IMR-90 (cell line): ENCODE data around the gene ADPRM. TPM values are rescaled to one million over a fixed set of nuclear protein-coding genes. Genes with fewer than 3 reads are reported as not detected.

Experiments used
- ATAC-seq: fragments of 200-7000 bp; cut with Tn5 transposase; 2 replicates; pipeline ENCODE4 v1.9.1; 2020; ENCODE audit warnings: low read depth, mild to moderate bottlenecking, moderate library complexity
- BruUV-seq: library from RNA; stranded (reverse); fragments of 400-500 nt; replicated peaks from 2 replicates; lab custom pipeline; 2021; lab: Mats Ljungman, UMichigan
- CTCF ChIA-PET: fragments of 300-600 bp; formaldehyde crosslinking; extraction: SDS; loops from one replicate; lab custom pipeline; 2021; ENCODE audit warnings: antibody characterized with exemption; lab: Yijun Ruan, JAX
- POLR2A ChIA-PET: fragments of 300-600 bp; sonication (Branson Sonifier 250); formaldehyde crosslinking; loops from one replicate; lab custom pipeline; 2022; ENCODE audit warnings: antibody characterized with exemption; ENCODE audit not compliant: unreplicated experiment; lab: Charles Lee
- DNase-seq: peaks from one replicate; pipeline ENCODE4 v3.0.0; 2013
- H2AFZ ChIP-seq: replicated peaks from 2 replicates; pipeline ENCODE3; 2013; ENCODE audit warnings: low read length, mild to moderate bottlenecking; ENCODE audit not compliant: poor library complexity
- H2AK5ac ChIP-seq: 2 replicates; pipeline ENCODE4 v1.6.1; 2013; ENCODE audit warnings: low read depth, low read length, inconsistent platforms
- H2AK9ac ChIP-seq: replicated peaks from 2 replicates; pipeline ENCODE3; 2013; ENCODE audit warnings: mild to moderate bottlenecking, low read depth, low read length, moderate library complexity; ENCODE audit not compliant: poor library complexity
- H2BK120ac ChIP-seq: 2 replicates; pipeline ENCODE4 v1.6.1; 2013; ENCODE audit warnings: low read depth, low read length, inconsistent platforms
- H2BK15ac ChIP-seq: 3 replicates; pipeline ENCODE4 v1.6.1; 2013; ENCODE audit warnings: low read depth, low read length, inconsistent platforms
- H2BK20ac ChIP-seq: 2 replicates; pipeline ENCODE4 v1.6.1; 2013; ENCODE audit warnings: low read depth, mild to moderate bottlenecking, inconsistent platforms, low read length, moderate library complexity
- H2BK5ac ChIP-seq: 2 replicates; pipeline ENCODE4 v1.6.1; 2013; ENCODE audit warnings: mild to moderate bottlenecking, low read depth, low read length, inconsistent platforms; ENCODE audit not compliant: poor library complexity, severe bottlenecking
- H3K14ac ChIP-seq: replicated peaks from 2 replicates; pipeline ENCODE4 v1.6.1; 2013; ENCODE audit warnings: low read depth, low read length, inconsistent platforms
- H3K18ac ChIP-seq: 2 replicates; pipeline ENCODE4 v1.6.1; 2013; ENCODE audit warnings: low read depth, low read length, control low read depth
- H3K23ac ChIP-seq: 2 replicates; pipeline ENCODE4 v1.6.1; 2013; ENCODE audit warnings: low read depth, low read length, inconsistent platforms
- H3K27ac ChIP-seq: 2 replicates; pipeline ENCODE4 v1.5.1; 2013; ENCODE audit warnings: mild to moderate bottlenecking, control low read depth, low read length; ENCODE audit not compliant: insufficient read depth
- H3K27me3 ChIP-seq: 2 replicates; pipeline ENCODE4 v1.6.1; 2013; ENCODE audit warnings: low read length; ENCODE audit not compliant: control insufficient read depth, insufficient read depth
- H3K36me3 ChIP-seq: 2 replicates; pipeline ENCODE4 v1.6.1; 2013; ENCODE audit warnings: low read length, mixed read lengths; ENCODE audit not compliant: control insufficient read depth, insufficient read depth
- H3K4ac ChIP-seq: 2 replicates; pipeline ENCODE4 v1.6.1; 2013; ENCODE audit warnings: low read depth, low read length, inconsistent platforms
- H3K4me1 ChIP-seq: 2 replicates; pipeline ENCODE4 v1.6.1; 2013; ENCODE audit warnings: low read length, mixed read lengths; ENCODE audit not compliant: control insufficient read depth, insufficient read depth
- H3K4me2 ChIP-seq: 2 replicates; pipeline ENCODE4 v1.6.1; 2013; ENCODE audit warnings: low read depth, mild to moderate bottlenecking, control low read depth, low read length, moderate library complexity
- H3K4me3 ChIP-seq: 2 replicates; pipeline ENCODE4 v1.5.1; 2013; ENCODE audit warnings: low read depth, mild to moderate bottlenecking, control low read depth, low read length, moderate library complexity; ENCODE audit not compliant: insufficient read depth
- H3K56ac ChIP-seq: 2 replicates; pipeline ENCODE4 v1.6.1; 2013; ENCODE audit warnings: low read length, inconsistent platforms; ENCODE audit not compliant: insufficient read depth; ENCODE audit errors: extremely low read depth
- H3K79me1 ChIP-seq, 2 experiments: 2 replicates each; pipeline ENCODE4 v1.6.1; 2013; ENCODE audit warnings: low read length in 2 of 2, inconsistent platforms in 1 of 2, low read depth in 1 of 2
- H3K9ac ChIP-seq: 2 replicates; pipeline ENCODE4 v1.6.1; 2013; ENCODE audit warnings: low read depth, low read length, control low read depth
- H3K9me1 ChIP-seq: 2 replicates; pipeline ENCODE4 v1.6.1; 2013; ENCODE audit warnings: low read length, inconsistent platforms; ENCODE audit not compliant: insufficient read depth
- H3K9me3 ChIP-seq: 2 replicates; pipeline ENCODE4 v1.6.1; 2013; ENCODE audit warnings: low read length; ENCODE audit not compliant: control insufficient read depth, insufficient read depth
- H4K20me1 ChIP-seq: 2 replicates; pipeline ENCODE4 v1.6.1; 2013; ENCODE audit warnings: low read length, inconsistent platforms; ENCODE audit not compliant: insufficient read depth
- H4K5ac ChIP-seq: 2 replicates; pipeline ENCODE4 v1.6.1; 2013; ENCODE audit warnings: mild to moderate bottlenecking, low read depth, low read length, control low read depth
- H4K8ac ChIP-seq, 2 experiments: 2 replicates each; pipeline ENCODE4 v1.6.1; 2013; ENCODE audit warnings: low read depth in 2 of 2, low read length in 2 of 2, control low read depth in 1 of 2, inconsistent platforms in 1 of 2
- H4K91ac ChIP-seq: 2 replicates; pipeline ENCODE4 v1.6.1; 2013; ENCODE audit warnings: low read depth, low read length, inconsistent platforms; ENCODE audit not compliant: insufficient read depth
- BHLHE40 ChIP-seq: fragments of 150-350 bp; IDR thresholded peaks from 2 replicates; pipeline ENCODE4 v1.6.1; 2016; ENCODE audit warnings: mild to moderate bottlenecking, low read depth, low read length
- CEBPB ChIP-seq: IDR thresholded peaks from 2 replicates; pipeline ENCODE4 v1.6.1; 2012; ENCODE audit warnings: low read depth, low read length, improper control_type of control experiment
- CHD1 ChIP-seq: IDR thresholded peaks from 2 replicates; pipeline ENCODE4 v1.6.1; 2012; ENCODE audit warnings: low read depth, low read length, improper control_type of control experiment
- CTCF ChIP-seq: conservative IDR thresholded peaks from 2 replicates; pipeline ENCODE4 v1.5.1; 2012; ENCODE audit warnings: mild to moderate bottlenecking, low read depth, low read length, improper control_type of control experiment
- ELK1 ChIP-seq: fragments of 150-350 bp; IDR thresholded peaks from 2 replicates; pipeline ENCODE4 v1.6.1; 2016; ENCODE audit warnings: low read depth, mild to moderate bottlenecking, low read length, moderate library complexity, borderline replicate concordance
- FOS ChIP-seq: fragments of 150-350 bp; IDR thresholded peaks from 2 replicates; pipeline ENCODE4 v1.6.1; 2016; ENCODE audit warnings: low read depth, low read length
- MAFK ChIP-seq: IDR thresholded peaks from 2 replicates; pipeline ENCODE4 v1.6.1; 2012; ENCODE audit warnings: low read depth, low read length, improper control_type of control experiment
- MAZ ChIP-seq: IDR thresholded peaks from 2 replicates; pipeline ENCODE4 v1.6.1; 2012; ENCODE audit warnings: low read depth, mild to moderate bottlenecking, low read length, improper control_type of control experiment, moderate library complexity, borderline replicate concordance
- MXI1 ChIP-seq: IDR thresholded peaks from 2 replicates; pipeline ENCODE4 v1.6.1; 2012; ENCODE audit warnings: low read depth, mild to moderate bottlenecking, low read length, moderate library complexity, borderline replicate concordance
- NFE2L2 ChIP-seq: fragments of 150-350 bp; IDR thresholded peaks from 2 replicates; pipeline ENCODE4 v1.6.1; 2016; ENCODE audit warnings: low read depth, mild to moderate bottlenecking, low read length
- POLR2A ChIP-seq: IDR thresholded peaks from 2 replicates; pipeline ENCODE4 v1.6.1; 2012; ENCODE audit warnings: mild to moderate bottlenecking, low read depth, low read length
- RAD21 ChIP-seq: IDR thresholded peaks from 2 replicates; pipeline ENCODE4 v1.6.1; 2012; ENCODE audit warnings: low read length, improper control_type of control experiment
- RCOR1 ChIP-seq: IDR thresholded peaks from 2 replicates; pipeline ENCODE4 v1.6.1; 2012; ENCODE audit warnings: mild to moderate bottlenecking, low read length, improper control_type of control experiment; ENCODE audit not compliant: insufficient replicate concordance
- RFX5 ChIP-seq: IDR thresholded peaks from 2 replicates; pipeline ENCODE4 v1.8.0; 2012; ENCODE audit warnings: low read depth, mild to moderate bottlenecking, low read length, moderate library complexity
- SMC3 ChIP-seq: fragments of 150-350 bp; IDR thresholded peaks from 2 replicates; pipeline ENCODE4 v1.6.1; 2016; ENCODE audit warnings: low read depth, mild to moderate bottlenecking, antibody characterized with exemption, low read length, moderate library complexity
- USF2 ChIP-seq: fragments of 150-350 bp; IDR thresholded peaks from 2 replicates; pipeline ENCODE4 v1.6.1; 2017; ENCODE audit warnings: mild to moderate bottlenecking, antibody characterized with exemption, low read length, low read depth
- WGBS, 2 experiments: methylation state at CpG; one replicate each; pipeline versions ENCODE4 v1.1.5 to v1.1.7; 2013; ENCODE audit warnings: missing lambda C conversion rate in 2 of 2; ENCODE audit not compliant: insufficient read length in 1 of 2; ENCODE audit errors: extremely low coverage in 2 of 2; 5-methylcytosine and 5-hydroxymethylcytosine counted together
- dilution Hi-C: fragments of 300-500 bp; cut with HindIII; formaldehyde crosslinking; loops from one replicate; pipeline ENCODE4 v1.14.3; 2018; ENCODE audit warnings: low sequenced_read_pairs; ENCODE audit not compliant: unreplicated experiment
- in situ Hi-C: fragments of 300-500 bp; cut with MboI; formaldehyde crosslinking; loops from 3 replicates; pipeline ENCODE4 v1.14.3; 2019; ENCODE audit warnings: low sequenced_read_pairs, inconsistent platforms, mixed read lengths
- intact Hi-C: fragments of 100-400 bp; cut with micrococcal nuclease; formaldehyde crosslinking; loops from 2 replicates; pipeline ENCODE4 v1.10.0; 2022
- polyA plus RNA-seq, 3 experiments: library from polyadenylated mRNA; depleted of rRNA; stranded (reverse); fragments of >200 nt; gene quantifications; 2 replicates each; pipeline ENCODE4 v1.2.3, GENCODE V29; 2012; ENCODE audit warnings: low replicate concordance in 1 of 3
- total RNA-seq: library from RNA; depleted of rRNA; stranded (reverse); fragments of >200 nt; gene quantifications from 2 replicates; pipeline ENCODE4 v1.2.3, GENCODE V29; 2012

The ADPRM gene
- total and polyA plus RNA-seq, 2 of the 4 experiments (the other 2 are of a cell fraction): 7.4 to 12.2 TPM

GRCh38 chr17:10664571-10664970 is 32.8 kb upstream of the ADPRM start:
- H3K36me3 ChIP-seq: no peaks in the 10 kb centered on the region
- dilution Hi-C loops (no loop called here), intact Hi-C loops (no loop called here), in situ Hi-C loops (loop anchor here (10.0 to 25.0 kb wide), 2 partner anchors 60 to 1323 kb away; partner anchors contain the start of gene ZNF18)
- H3K4me1 ChIP-seq: peaks cover 5% of the 10 kb centered on the region
- CTCF ChIA-PET: no interaction called here
- H4K20me1 ChIP-seq: no peaks in the 10 kb centered on the region
- H3K4me3 ChIP-seq: no peak overlapping the region
- no peak overlapping the region for H2BK120ac ChIP-seq
- no peak overlapping the region for H2BK5ac ChIP-seq
- H3K14ac ChIP-seq: no peak overlapping the region
- H3K9me1 ChIP-seq: peaks cover under 1% of the 10 kb centered on the region; the same call in 1 of the 2 replicates
- BruUV-seq: no TSS peak
- H3K27ac ChIP-seq: no peak overlapping the region
- H3K27me3 ChIP-seq: no peaks in the 10 kb centered on the region
- 95% methylated on average over 7 of the region's 9 CpGs; no CpG with 5 or more reads in 1 of the 2 experiments for WGBS, 2 experiments
- H3K9me3 ChIP-seq: no peaks in the 10 kb centered on the region
- H2AK5ac ChIP-seq: no peak overlapping the region
- H3K18ac ChIP-seq: no peak overlapping the region
- no peak overlapping the region for H2AFZ ChIP-seq
- no peak overlapping the region for H4K8ac ChIP-seq
- no peak for DNase-seq
- H3K9ac ChIP-seq: no peak overlapping the region
- no peak overlapping the region for H3K23ac ChIP-seq
- no peaks in the 10 kb centered on the region for H3K79me1 ChIP-seq
- TF ChIP-seq BHLHE40 (no peak), RAD21 (no peak), POLR2A (no peak), CTCF (no peak), USF2 (no peak), ELK1 (no peak), MXI1 (no peak), NFE2L2 (no peak), CEBPB (no peak), RCOR1 (no peak), MAFK (no peak), MAZ (no peak), FOS (no peak), SMC3 (no peak), CHD1 (no peak), RFX5 (no peak)
- H2AK9ac ChIP-seq: no peak overlapping the region
- no peak overlapping the region for H4K5ac ChIP-seq
- no peak overlapping the region for H2BK15ac ChIP-seq
- H3K56ac ChIP-seq: no peak overlapping the region
- no peak overlapping the region for H3K4ac ChIP-seq
- H4K91ac ChIP-seq: no peak overlapping the region
- ATAC-seq: no peak
- no peak overlapping the region for H3K4me2 ChIP-seq
- no peak overlapping the region for H2BK20ac ChIP-seq
- POLR2A ChIA-PET: no interaction called here
